Measurements from ENCODE around the gene EDAR. TPM values are rescaled to one million over a fixed set of nuclear protein-coding genes. Genes with fewer than 3 reads are reported as not detected.

The EDAR gene
- total and polyA plus RNA-seq, 2 experiments from 2014 or later = not detected

- no peak overlapping the region for H3K4me3 ChIP-seq
- H3K4me1 ChIP-seq (ENCODE audit: low read depth) = no peaks in the 10 kb centered on the region
- DNase-seq (ENCODE audit: low read depth in 1 of 2, low spot score in 1 of 2) = no peak
- H3K27me3 ChIP-seq = no peaks in the 10 kb centered on the region
- no peak overlapping the region for H3K27ac ChIP-seq
- H3K9me3 ChIP-seq (ENCODE audit: low read depth) = no peaks in the 10 kb centered on the region
- H3K36me3 ChIP-seq = no peaks in the 10 kb centered on the region
- TF ChIP-seq CTCF (IDR thresholded peaks at IDR 0.05; ENCODE audit: low read depth, low read length) = no peak
Measured at GRCh38 chr2:108909275-108909823, 79.7 kb downstream of the EDAR start.

- Histone ChIP-seq H3K27me3 (no peaks in the 10 kb centered on the region), H3K27ac (no peak overlapping the region), H3K4me1 (ENCODE audit: low read depth) (no peaks in the 10 kb centered on the region), H3K36me3 (no peaks in the 10 kb centered on the region), H3K4me3 (no peak overlapping the region), H3K9me3 (ENCODE audit: low read depth) (no peaks in the 10 kb centered on the region)
- no peak for DNase-seq (ENCODE audit: low read depth in 1 of 2, low spot score in 1 of 2)
- TF ChIP-seq CTCF (IDR thresholded peaks at IDR 0.05; ENCODE audit: low read depth, low read length) = no peak
Measured at GRCh38 chr2:108908713-108909070, 80.3 kb downstream of the EDAR start.

DNA sequence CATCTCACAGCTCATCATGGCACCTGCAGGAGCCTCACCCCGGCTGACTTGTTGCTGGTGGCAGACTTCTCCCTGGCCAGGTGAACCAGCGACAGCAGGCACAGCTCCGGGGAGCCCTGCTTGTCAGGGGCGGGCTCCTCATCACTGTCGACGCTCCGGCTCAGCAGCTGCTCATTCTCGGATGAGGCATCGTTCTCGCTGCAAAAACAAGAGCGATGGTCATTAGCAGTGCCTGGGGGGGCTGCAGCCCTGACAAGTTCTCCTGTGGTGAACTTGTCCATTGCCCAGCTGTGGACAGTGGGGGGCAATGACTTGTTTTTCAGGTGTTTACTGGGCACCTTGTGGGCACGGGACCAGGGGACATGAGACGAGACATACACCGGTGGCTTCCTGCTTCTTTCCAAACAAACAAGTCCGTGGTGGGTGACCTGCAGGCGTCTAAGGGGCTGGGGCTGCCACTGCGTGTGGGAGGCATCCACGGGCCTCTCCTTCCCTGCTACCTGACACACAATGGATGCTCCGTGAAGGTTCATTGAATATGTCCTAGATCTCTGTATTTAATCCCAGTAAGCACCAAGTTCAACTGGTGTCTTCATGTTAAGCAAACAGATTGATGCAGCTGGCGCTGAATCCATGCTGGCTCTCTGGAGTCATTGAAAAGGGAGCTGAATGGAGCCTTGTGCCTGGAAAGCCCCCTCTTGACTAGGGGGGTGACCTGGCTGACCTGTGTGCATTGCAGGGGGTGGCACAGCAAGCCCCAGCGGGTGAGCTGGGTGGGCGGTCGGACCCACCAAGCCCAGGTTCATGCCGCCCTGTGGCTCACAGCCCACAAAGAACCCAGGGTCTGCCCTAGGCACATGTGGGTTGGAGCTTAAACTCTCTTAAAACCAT is 81.0 kb downstream of the EDAR start:
- Histone ChIP-seq H3K9me3 (ENCODE audit: low read depth) (no peaks in the 10 kb centered on the region), H3K27ac (no peak overlapping the region), H3K27me3 (no peaks in the 10 kb centered on the region), H3K4me1 (ENCODE audit: low read depth) (no peaks in the 10 kb centered on the region), H3K4me3 (no peak overlapping the region), H3K36me3 (no peaks in the 10 kb centered on the region)
- no peak for DNase-seq (ENCODE audit: low read depth in 1 of 2, low spot score in 1 of 2)
- TF ChIP-seq CTCF (IDR thresholded peaks at IDR 0.05; ENCODE audit: low read depth, low read length) = no peak

DNA sequence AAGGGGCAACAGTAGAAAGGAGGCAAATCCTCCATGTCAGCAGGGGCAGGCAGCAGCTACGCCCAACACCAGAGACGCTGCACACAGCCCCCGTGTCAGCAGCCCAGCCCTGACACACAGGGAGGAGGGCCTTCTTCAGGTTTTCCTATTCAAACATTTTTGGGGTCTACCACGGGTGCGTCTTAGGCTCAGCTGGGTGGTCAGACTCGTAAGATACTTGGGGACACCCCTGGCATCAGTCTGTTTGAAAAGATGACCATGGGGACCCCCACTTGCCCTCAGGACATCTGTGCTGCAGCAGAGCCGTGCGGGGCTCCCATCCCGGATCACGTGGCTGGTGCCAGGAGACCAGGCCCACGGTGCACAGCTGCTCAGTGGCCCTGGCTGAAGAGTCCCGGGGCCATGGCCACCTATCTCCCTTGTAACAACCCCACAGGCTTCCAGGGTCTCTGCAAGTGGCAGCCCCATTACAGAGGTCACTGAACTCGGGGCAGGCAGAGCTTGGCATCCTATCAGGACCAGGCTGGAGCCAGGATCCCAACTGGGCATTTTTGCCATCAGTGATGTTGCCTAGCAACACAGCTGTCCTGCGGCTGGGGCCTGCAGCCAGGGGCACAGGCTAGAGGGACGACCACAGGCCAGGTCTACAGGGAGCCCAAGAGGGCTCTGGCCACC is 82.5 kb downstream of the EDAR start:
- DNase-seq (ENCODE audit: low read depth in 1 of 2, low spot score in 1 of 2) = no peak
- no peaks in the 10 kb centered on the region for H3K4me1 ChIP-seq (ENCODE audit: low read depth)
- H3K27ac ChIP-seq = no peak overlapping the region
- no peak overlapping the region for H3K4me3 ChIP-seq
- no peak for TF ChIP-seq CTCF (IDR thresholded peaks at IDR 0.05; ENCODE audit: low read depth, low read length)
- no peaks in the 10 kb centered on the region for H3K27me3 ChIP-seq
- H3K9me3 ChIP-seq (ENCODE audit: low read depth) = no peaks in the 10 kb centered on the region
- no peaks in the 10 kb centered on the region for H3K36me3 ChIP-seq

GRCh38 chr2:108905906-108906305 is 83.1 kb downstream of the EDAR start:
- no peak overlapping the region for H3K27ac ChIP-seq
- no peak overlapping the region for H3K4me3 ChIP-seq
- H3K4me1 ChIP-seq (ENCODE audit: low read depth) = no peaks in the 10 kb centered on the region
- DNase-seq (ENCODE audit: low read depth in 1 of 2, low spot score in 1 of 2) = no peak
- no peaks in the 10 kb centered on the region for H3K9me3 ChIP-seq (ENCODE audit: low read depth)
- no peak for TF ChIP-seq CTCF (IDR thresholded peaks at IDR 0.05; ENCODE audit: low read depth, low read length)
- no peaks in the 10 kb centered on the region for H3K27me3 ChIP-seq
- no peaks in the 10 kb centered on the region for H3K36me3 ChIP-seq
